Esophagus squamous epithelium (tissue), 5 donors: ENCODE results near the gene ERC1. TPM values are rescaled to one million over a fixed set of nuclear protein-coding genes. Genes with fewer than 3 reads are reported as not detected.
A peak's percentile ranks its signal among the peaks of the same experiment; 100 is the strongest.

ENCODE experiments used
- DNase-seq: peaks from one replicate; lab custom pipeline; 2025; lab: John Stamatoyannopoulos, UW
- H3K27ac ChIP-seq, 4 donors: fragments of 200-600 bp; sonication (generic); one replicate each; pipeline ENCODE4 v1.5.1; 2016 to 2019; ENCODE audit warnings: mild to moderate bottlenecking in 1 of 4
- H3K27me3 ChIP-seq, 4 donors: fragments of 200-600 bp; sonication (generic); 1 replicate in 3 of 4; 2 replicates in 1 of 4; pipeline versions ENCODE4 v1.5.1 to v1.6.0; 2017 to 2021; ENCODE audit warnings: antibody characterized with exemption in 1 of 4
- H3K36me3 ChIP-seq, 3 donors: fragments of 200-600 bp; sonication (generic); one replicate each; pipeline ENCODE4 v1.5.1; 2016 to 2019
- H3K4me1 ChIP-seq, 3 donors: fragments of 200-600 bp; sonication (generic); one replicate each; pipeline ENCODE4 v1.5.1; 2017 to 2019
- H3K4me3 ChIP-seq, 4 donors: fragments of 200-600 bp; sonication (generic); 1 replicate in 3 of 4; 2 replicates in 1 of 4; pipeline ENCODE4 v1.5.1; 2016 to 2019; ENCODE audit warnings: mild to moderate bottlenecking in 2 of 4, moderate library complexity in 1 of 4
- H3K9me3 ChIP-seq, 3 donors: fragments of 200-600 bp; sonication (generic); one replicate each; pipeline ENCODE4 v1.5.1; 2016 to 2019
- CTCF ChIP-seq, 6 experiments: fragments of 450-650 bp in 4 of 6; fragments of 200-600 bp in 2 of 6; sonication (generic) in 2 of 6; IDR thresholded peaks; one replicate each; pipeline ENCODE4 v1.5.1; 2016 to 2019; ENCODE audit warnings: antibody characterized with exemption in 6 of 6, mild to moderate bottlenecking in 4 of 6, moderate library complexity in 4 of 6
- POLR2A ChIP-seq, 4 donors: fragments of 450-650 bp; IDR thresholded peaks; one replicate each; pipeline ENCODE4 v1.6.1; 2017; ENCODE audit warnings: antibody characterized with exemption in 4 of 4, mild to moderate bottlenecking in 4 of 4, moderate library complexity in 3 of 4
- WGBS, 2 donors: methylation state at CpG; one replicate each; pipeline ENCODE4 v1.1.5; 2018; 5-methylcytosine and 5-hydroxymethylcytosine counted together
- intact Hi-C: fragments of 100-400 bp; cut with DNase I; formaldehyde crosslinking; loops from one replicate; pipeline ENCODE4 v1.15.0; 2022
- total RNA-seq, 4 donors: library from RNA; depleted of rRNA; stranded (reverse); fragments of >200 nt; gene quantifications; one replicate each; pipeline ENCODE4 v1.1.0, GENCODE V29; 2016
- donor health status: DM: yes; HTN: yes; CAD: no.

ERC1 gene
- total RNA-seq, 4 donors from 2014 or later = 19.0 to 50.7 (median 37.5) TPM

GRCh38 chr12:1515010-1515409, 524.0 kb downstream of the ERC1 start:
- WGBS, 2 donors = 92 to 95% methylated on average over 1 of the region's 1 CpG
- TF ChIP-seq CTCF (IDR thresholded peaks at IDR 0.05) = no peak
- TF ChIP-seq POLR2A (IDR thresholded peaks at IDR 0.05) = no peak
- H3K27ac ChIP-seq = no peak overlapping the region
- no peaks in the 10 kb centered on the region for H3K9me3 ChIP-seq
- peaks cover 0 to 26% (median 7%) of the 10 kb centered on the region in 3 donors for H3K4me1 ChIP-seq
- no peak overlapping the region for H3K4me3 ChIP-seq
- H3K36me3 ChIP-seq = no peaks in the 10 kb centered on the region
- DNase-seq = no peak
- intact Hi-C loops = no loop called here
- peaks cover 0 to 7% (median 0%) of the 10 kb centered on the region in 4 donors for H3K27me3 ChIP-seq

GRCh38 chr12:1515428-1515827, 524.4 kb downstream of the ERC1 start:
- Histone ChIP-seq H3K27me3 (peaks cover 0 to 7% (median 0%) of the 10 kb centered on the region in 4 donors), H3K36me3 (no peaks in the 10 kb centered on the region), H3K4me3 (no peak overlapping the region), H3K4me1 (peaks cover 0 to 27% (median 7%) of the 10 kb centered on the region in 3 donors), H3K27ac (no peak overlapping the region), H3K9me3 (no peaks in the 10 kb centered on the region)
- WGBS, 2 donors = 95 to 100% methylated on average over 1 of the region's 1 CpG
- TF ChIP-seq POLR2A (IDR thresholded peaks at IDR 0.05) = no peak
- TF ChIP-seq CTCF (IDR thresholded peaks at IDR 0.05) = no peak
- intact Hi-C loops = no loop called here
- DNase-seq = no peak

- intact Hi-C loops = no loop called here
- no peak overlapping the region for H3K27ac ChIP-seq
- H3K4me3 ChIP-seq = no peak overlapping the region
- no peaks in the 10 kb centered on the region for H3K9me3 ChIP-seq
- peaks cover 0 to 10% (median 0%) of the 10 kb centered on the region in 4 donors for H3K27me3 ChIP-seq
- H3K36me3 ChIP-seq = no peaks in the 10 kb centered on the region
- H3K4me1 ChIP-seq = peaks cover 0 to 27% (median 7%) of the 10 kb centered on the region in 3 donors
- 14 to 21% methylated on average over 2 of the region's 2 CpGs for WGBS, 2 donors
- DNase-seq = no peak
- no peak for TF ChIP-seq CTCF (IDR thresholded peaks at IDR 0.05)
- no peak for TF ChIP-seq POLR2A (IDR thresholded peaks at IDR 0.05)
Measured at GRCh38 chr12:1517007-1517406, 526.0 kb downstream of the ERC1 start.

GRCh38 chr12:1517734-1518525, 526.9 kb downstream of the ERC1 start:
- H3K9me3 ChIP-seq = no peaks in the 10 kb centered on the region
- peak overlapping the region in 1 of 4 donors; percentile 3 for H3K27ac ChIP-seq
- TF ChIP-seq CTCF (IDR thresholded peaks at IDR 0.05) (no peak), POLR2A (IDR thresholded peaks at IDR 0.05) (no peak)
- peak overlapping the region in 1 of 4 donors; percentile 42 for H3K4me3 ChIP-seq
- WGBS, 2 donors = 78 to 85% methylated on average over 7 to 8 of the region's 8 CpGs
- H3K36me3 ChIP-seq = no peaks in the 10 kb centered on the region
- peaks cover 0 to 10% (median 0%) of the 10 kb centered on the region in 4 donors for H3K27me3 ChIP-seq
- H3K4me1 ChIP-seq = peaks cover 0 to 27% (median 7%) of the 10 kb centered on the region in 3 donors
- intact Hi-C loops = no loop called here
- no peak for DNase-seq
